Left lung (tissue), 10 donors: ENCODE data around the gene CPXM2. TPM values are rescaled to one million over a fixed set of nuclear protein-coding genes. Genes with fewer than 3 reads are reported as not detected.

ENCODE experiments used
- ATAC-seq: fragments of 200-7000 bp; cut with Tn5 transposase; one replicate; pipeline ENCODE4 v1.9.1; 2020; ENCODE audit warnings: moderate library complexity
- DNase-seq, 4 donors: peaks; one replicate each; pipeline ENCODE4 v3.0.0-alpha.2; 2013 to 2020
- H3K27ac ChIP-seq, 2 donors: fragments of 200-600 bp; sonication (generic) in 1 of 2; one replicate each; pipeline versions ENCODE4 v1.5.0 to v1.8.0; 2020 to 2021
- H3K27me3 ChIP-seq, 2 donors: fragments of 200-600 bp; sonication (generic) in 1 of 2; one replicate each; pipeline versions ENCODE4 v1.5.0 to v1.8.0; 2020 to 2021
- H3K36me3 ChIP-seq, 2 donors: fragments of 200-600 bp; sonication (generic) in 1 of 2; one replicate each; pipeline versions ENCODE4 v1.5.0 to v1.8.0; 2020 to 2021
- H3K4me1 ChIP-seq, 2 donors: fragments of 200-600 bp; one replicate each; pipeline ENCODE4 v1.8.0; 2021
- H3K4me3 ChIP-seq, 2 donors: fragments of 200-600 bp; sonication (generic) in 1 of 2; one replicate each; pipeline versions ENCODE4 v1.5.0 to v1.8.0; 2020 to 2021; ENCODE audit warnings: mild to moderate bottlenecking in 1 of 2
- H3K9me3 ChIP-seq, 2 donors: fragments of 200-600 bp; sonication (generic) in 1 of 2; one replicate each; pipeline versions ENCODE4 v1.5.0 to v1.8.0; 2020 to 2021
- CTCF ChIP-seq, 2 donors: fragments of 200-600 bp; sonication (generic) in 1 of 2; IDR thresholded peaks; one replicate each; pipeline versions ENCODE4 v1.5.0 to v1.8.0; 2021; ENCODE audit warnings: antibody characterized with exemption in 2 of 2
- intact Hi-C, 2 donors: fragments of 100-400 bp; cut with DNase I; formaldehyde crosslinking; loops; one replicate each; pipeline versions ENCODE4 v1.11.2 to v1.14.2; 2022
- polyA plus RNA-seq, 6 donors: library from polyadenylated mRNA; unstranded; fragments of 120-200 nt; gene quantifications; one replicate each; pipeline ENCODE4 v1.2.1, GENCODE V29; 2013; ENCODE audit not compliant: insufficient read length in 6 of 6
- total RNA-seq, 2 donors: library from RNA; stranded (reverse); fragmentation: NEBNext Ultra II Directional; extraction: Animal tissue kit (Norgen Biotek cat#: 25700); gene quantifications; one replicate each; pipeline ENCODE4 v1.2.1, GENCODE V29; 2021
- donor health status: DM: no; HTN: yes; CAD: no.
- donor health status: DM: no; HTN: no; CAD: no.

The CPXM2 gene
- total and polyA plus RNA-seq, 8 donors, result 1.5 to 6.5 (median 2.6) TPM

- Histone ChIP-seq H3K4me1 (no peaks in the 10 kb centered on the region), H3K36me3 (no peaks in the 10 kb centered on the region), H3K9me3 (peaks cover 0 to 7% of the 10 kb centered on the region in 2 donors), H3K27ac (no peak overlapping the region), H3K4me3 (no peak overlapping the region), H3K27me3 (peaks cover 0 to 40% of the 10 kb centered on the region in 2 donors)
- intact Hi-C loops, result no loop called here
- ATAC-seq (no peak), DNase-seq (no peak)
- no peak for TF ChIP-seq CTCF (IDR thresholded peaks at IDR 0.05)
Measured at GRCh38 chr10:123897146-123897545, 5.5 kb upstream of the CPXM2 start.

- no peak overlapping the region for H3K27ac ChIP-seq
- no peaks in the 10 kb centered on the region for H3K36me3 ChIP-seq
- H3K4me1 ChIP-seq, result no peaks in the 10 kb centered on the region
- no peak overlapping the region for H3K4me3 ChIP-seq
- no peak for ATAC-seq
- no peak for DNase-seq
- no peak for TF ChIP-seq CTCF (IDR thresholded peaks at IDR 0.05)
- intact Hi-C loops, result no loop called here
- peaks cover 0 to 7% of the 10 kb centered on the region in 2 donors for H3K9me3 ChIP-seq
- H3K27me3 ChIP-seq, result peaks cover 1 to 48% of the 10 kb centered on the region in 2 donors
Measured at GRCh38 chr10:123896246-123896927, 4.8 kb upstream of the CPXM2 start.

- Histone ChIP-seq H3K4me1 (no peaks in the 10 kb centered on the region), H3K36me3 (no peaks in the 10 kb centered on the region), H3K27ac (no peak overlapping the region), H3K9me3 (no peaks in the 10 kb centered on the region), H3K27me3 (peaks cover 10 to 63% of the 10 kb centered on the region in 2 donors), H3K4me3 (no peak overlapping the region)
- ATAC-seq (no peak), DNase-seq (no peak)
- no peak for TF ChIP-seq CTCF (IDR thresholded peaks at IDR 0.05)
- intact Hi-C loops, result no loop called here
Measured at GRCh38 chr10:123893651-123894050, 2.0 kb upstream of the CPXM2 start.

- intact Hi-C loops, result no loop called here
- TF ChIP-seq CTCF (IDR thresholded peaks at IDR 0.05), result no peak
- no peaks in the 10 kb centered on the region for H3K9me3 ChIP-seq
- no peaks in the 10 kb centered on the region for H3K36me3 ChIP-seq
- no peak for DNase-seq
- H3K4me3 ChIP-seq, result peak overlapping the region in 1 of 2 donors; percentile 13
- H3K4me1 ChIP-seq, result no peaks in the 10 kb centered on the region
- H3K27ac ChIP-seq, result no peak overlapping the region
- ATAC-seq, result no peak
- peaks cover 10 to 50% of the 10 kb centered on the region in 2 donors for H3K27me3 ChIP-seq
Measured at GRCh38 chr10:123890756-123891143, 857 bp downstream of the CPXM2 start.

DNA sequence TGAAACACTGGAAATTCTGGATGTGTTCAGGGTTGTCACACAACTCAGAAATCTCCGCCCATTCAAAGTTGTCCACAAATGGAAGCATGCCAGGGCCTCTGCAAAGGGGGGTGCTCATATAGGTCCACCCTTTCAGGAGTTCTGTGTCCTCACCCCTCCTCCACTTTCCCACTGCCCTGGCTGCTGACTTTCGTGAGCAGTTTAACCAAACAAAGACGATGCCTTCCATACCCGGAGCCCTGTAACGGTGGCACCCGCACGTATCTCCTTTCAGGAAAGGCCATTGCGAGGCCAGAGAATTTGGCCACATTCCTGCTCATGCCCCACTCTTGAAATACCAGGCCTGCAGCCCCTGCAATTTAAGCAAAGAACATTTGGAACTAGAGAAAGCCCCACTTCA is 1.4 kb downstream of the CPXM2 start:
- TF ChIP-seq CTCF (IDR thresholded peaks at IDR 0.05), result no peak
- H3K9me3 ChIP-seq, result no peaks in the 10 kb centered on the region
- DNase-seq (peak in 1 of 4 donors; percentile 37), ATAC-seq (no peak)
- no peaks in the 10 kb centered on the region for H3K4me1 ChIP-seq
- H3K4me3 ChIP-seq, result no peak overlapping the region
- H3K27me3 ChIP-seq, result peaks cover 10 to 46% of the 10 kb centered on the region in 2 donors
- H3K36me3 ChIP-seq, result no peaks in the 10 kb centered on the region
- intact Hi-C loops, result no loop called here
- H3K27ac ChIP-seq, result no peak overlapping the region
